GM21515 (cell line): ENCODE results near the gene ANP32A.
A peak's percentile ranks its signal among the peaks of the same experiment; 100 is the strongest.

Source experiments
- ATAC-seq: cut with Tn5 transposase; IDR thresholded peaks from one replicate; pipeline ENCODE4 v1.9.1; 2021; ENCODE audit not compliant: unreplicated experiment

Gene ANP32A

DNA sequence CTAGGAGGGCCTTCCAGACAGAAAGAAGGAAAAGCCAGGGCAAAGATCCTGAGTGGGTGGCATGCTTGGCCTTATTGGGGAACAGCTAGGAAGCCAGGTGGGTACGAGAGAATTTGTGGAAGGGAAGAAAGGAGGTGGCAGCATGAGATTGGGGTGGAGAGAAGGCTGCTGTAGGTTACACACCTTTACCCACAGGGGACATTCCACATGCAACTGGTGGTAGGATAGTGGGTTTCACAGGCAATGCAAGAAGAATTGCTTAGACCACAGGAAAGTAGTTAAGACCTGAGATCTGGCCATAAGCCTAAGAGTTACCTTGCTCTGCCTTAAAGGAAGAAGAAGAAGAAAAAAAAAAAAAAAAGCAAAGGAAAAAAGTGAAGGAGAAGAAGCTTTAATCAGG is 19.8 kb downstream of the ANP32A start:
- ATAC-seq = no peak

- ATAC-seq = no peak
Observed at GRCh38 chr15:68798346-68799094, 22.2 kb downstream of the ANP32A start.

DNA sequence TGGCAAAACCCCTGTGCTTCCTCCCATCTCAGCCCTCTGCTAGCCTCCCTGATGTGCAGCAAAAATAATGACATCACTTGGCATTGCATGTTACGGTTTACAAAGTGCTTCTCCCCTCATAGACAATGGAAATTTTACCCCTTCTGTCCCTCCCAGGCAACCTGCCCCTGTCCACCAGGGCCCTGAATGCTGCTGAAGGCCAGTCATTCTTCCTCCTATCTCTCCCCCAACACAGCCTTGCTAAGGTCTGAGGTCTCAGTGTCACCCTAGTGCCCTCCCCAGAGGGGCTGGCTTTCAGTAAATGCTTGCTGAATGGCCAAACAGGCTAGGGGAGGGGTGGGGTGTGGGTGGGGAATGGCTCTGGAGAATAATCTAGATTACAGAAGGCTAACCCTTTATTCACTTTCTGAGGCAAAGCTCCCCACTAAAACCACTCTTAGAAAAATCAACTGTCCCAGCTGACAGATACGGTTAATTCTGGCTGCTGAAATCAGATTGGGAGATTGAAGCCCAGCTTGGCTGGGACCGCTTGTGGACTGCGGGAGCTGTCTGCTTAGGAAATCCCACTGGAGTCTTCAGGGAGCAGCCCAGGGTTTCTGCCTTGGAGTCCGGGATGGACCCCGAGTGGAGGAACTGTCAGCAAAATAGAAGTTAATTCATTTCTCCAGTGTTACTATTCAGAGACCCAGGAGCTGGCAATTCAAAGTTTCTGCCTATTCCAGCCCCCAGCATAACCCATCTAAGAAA is 22.9 kb downstream of the ANP32A start:
- no peak for ATAC-seq

DNA sequence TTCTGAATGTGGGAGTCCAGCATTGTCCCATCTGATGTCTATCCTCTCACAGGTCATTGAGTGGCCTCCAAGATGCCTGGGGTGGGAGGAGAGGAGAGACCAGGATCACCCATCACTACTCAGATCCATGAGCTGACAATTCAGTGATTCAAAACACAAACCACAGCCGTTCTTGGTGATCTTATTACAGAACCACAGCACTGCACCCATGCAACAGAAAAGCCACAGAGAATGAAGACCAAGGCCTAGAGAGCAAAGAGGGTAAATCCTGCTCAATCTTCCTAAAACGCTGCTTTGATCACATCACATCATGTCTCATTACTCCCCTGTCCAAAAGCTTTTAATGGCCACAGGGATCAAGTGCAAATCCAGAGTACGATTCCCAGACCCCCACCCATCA is 23.5 kb downstream of the ANP32A start:
- ATAC-seq = peak; percentile 35

DNA sequence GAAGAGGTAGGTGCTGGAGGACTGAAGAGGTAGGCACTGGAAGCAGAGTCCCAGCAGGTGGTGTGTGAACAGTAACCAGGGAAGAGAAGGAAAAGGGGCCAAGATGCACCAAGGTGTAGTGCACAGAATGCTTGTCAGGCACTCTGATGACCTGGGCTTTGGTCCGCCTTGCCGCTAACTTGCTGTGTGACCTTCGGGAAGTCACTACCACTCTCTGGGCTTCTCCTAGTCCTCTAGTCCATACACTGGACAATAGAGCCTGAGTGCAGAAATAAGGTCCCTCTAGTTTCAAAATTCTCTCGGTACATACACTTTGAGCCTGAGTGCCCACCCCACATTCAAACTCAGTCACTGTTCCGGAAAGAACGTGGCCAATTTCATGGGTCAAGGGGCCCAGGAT is 24.1 kb downstream of the ANP32A start:
- no peak for ATAC-seq

- peak; percentile 52 for ATAC-seq
Observed at GRCh38 chr15:68795298-68795848, 25.3 kb downstream of the ANP32A start.

DNA sequence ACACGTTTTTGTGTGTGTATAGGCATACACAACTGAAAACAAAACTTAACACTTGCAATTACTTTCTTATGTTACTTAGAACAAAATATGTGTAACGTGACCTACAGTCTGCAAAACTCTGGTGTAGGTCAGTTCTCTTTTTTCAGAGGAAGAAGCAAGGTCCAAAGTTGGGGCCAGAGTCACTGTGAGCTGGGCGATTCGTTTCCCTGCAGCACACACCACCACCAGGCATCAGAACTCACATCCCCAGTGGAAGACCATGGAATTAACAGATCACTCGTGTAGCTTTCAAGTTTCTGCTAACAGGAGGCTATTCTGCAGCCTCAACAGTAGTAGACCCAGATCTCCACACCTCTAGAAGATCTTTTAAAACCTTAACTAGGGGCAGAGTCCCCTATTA is 25.8 kb downstream of the ANP32A start:
- no peak for ATAC-seq

GRCh38 chr15:68794307-68794706 is 26.4 kb downstream of the ANP32A start:
- ATAC-seq = no peak

DNA sequence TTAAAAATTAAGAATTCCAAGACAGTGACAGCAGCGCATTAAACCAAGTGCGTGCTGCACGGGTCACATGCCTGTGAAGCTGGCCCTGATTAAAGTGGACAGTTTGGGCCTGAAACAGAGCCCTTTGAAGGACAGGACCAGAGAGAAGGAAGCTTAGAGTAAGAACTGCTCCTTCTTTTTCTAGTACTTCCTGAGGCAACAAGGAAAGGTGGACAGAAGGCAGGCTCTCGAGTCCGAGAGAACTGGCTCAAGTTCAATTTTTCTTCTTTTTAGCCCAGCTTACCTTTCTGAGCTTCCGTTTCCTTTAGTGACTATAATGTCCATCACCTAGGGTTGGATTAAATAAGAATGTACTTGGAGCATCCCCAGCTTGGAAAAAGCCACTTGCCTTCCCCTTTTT is 26.9 kb downstream of the ANP32A start:
- no peak for ATAC-seq

DNA sequence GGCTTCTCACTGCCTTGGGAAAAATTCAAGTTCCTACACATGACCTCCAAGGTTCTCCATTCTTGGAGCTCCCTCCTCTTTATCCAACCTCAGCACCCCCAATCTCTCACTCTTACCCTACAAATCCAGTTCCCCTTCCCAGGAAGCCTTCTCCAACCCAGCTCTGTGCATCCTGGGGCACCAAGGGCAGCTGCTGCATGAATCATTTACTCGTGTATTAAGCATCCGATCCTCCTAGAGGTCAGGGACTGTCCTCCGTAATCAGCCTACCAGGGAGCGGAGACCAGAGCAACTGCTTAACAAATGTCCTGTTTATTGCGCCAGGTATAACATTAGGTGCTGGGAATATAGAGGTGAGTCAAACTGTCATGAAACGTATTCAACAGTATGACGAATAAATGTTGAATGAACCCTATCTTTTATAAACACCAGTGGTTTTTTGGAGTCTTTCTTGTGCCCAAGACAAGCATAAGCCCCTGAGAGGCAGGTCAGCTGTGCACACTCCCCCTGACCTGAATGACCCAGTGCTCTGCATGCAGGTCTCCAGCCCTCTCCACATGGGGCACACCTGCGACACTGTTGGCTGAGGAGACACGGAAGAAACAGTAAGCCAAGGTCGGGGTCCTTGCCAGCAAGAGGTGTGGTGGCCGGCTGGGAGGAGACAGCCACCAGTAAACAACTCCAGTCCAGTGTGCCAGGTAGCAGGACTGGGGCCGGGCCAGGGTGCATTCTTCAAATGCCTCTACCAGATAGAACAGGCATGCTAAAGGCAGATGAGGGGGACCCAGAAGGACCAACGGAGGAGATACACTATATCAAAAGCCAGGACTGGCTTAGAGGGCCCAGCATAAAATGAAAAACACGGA is 27.6 kb downstream of the ANP32A start:
- ATAC-seq = no peak

DNA sequence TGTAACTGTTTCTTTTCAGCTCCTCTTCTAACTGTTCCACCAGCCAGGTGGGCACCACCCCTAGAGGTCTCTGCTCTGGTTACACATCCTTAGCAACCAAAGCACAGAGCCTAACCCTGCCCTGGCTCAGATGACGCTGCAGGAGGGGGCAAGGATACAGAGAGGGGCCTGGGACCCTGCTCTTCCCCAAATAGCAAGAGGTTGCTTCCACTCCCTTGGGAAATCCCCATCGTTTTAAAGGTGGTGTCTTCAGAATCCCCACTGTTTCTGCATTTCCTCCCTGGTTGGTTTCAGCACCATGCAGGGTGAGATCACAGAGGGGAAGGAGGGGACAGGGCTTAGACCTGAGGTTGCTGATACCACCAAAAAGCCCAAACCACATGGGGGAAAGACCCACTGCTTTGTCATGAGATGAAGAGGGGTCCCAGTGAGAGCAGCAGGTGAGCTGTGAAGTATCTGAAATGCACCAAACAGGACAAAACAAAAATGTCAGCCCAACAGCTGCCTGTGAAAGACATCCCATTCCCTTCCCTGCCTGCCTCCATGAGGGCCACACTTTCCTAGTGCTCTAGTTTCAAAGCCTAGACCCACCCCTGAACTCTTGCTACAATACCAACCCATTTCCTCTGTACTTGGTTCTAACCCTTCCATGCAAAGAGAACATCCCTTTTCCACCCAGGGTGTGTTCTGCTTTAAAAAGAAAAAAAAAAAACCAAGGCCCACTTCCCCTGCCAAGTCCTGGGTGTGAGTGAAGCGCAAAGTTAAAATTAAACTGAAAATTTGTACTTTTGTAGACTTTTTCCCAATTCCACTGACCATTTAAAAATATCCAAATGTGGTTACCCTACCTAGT is 29.0 kb downstream of the ANP32A start:
- ATAC-seq = peak; percentile 51

DNA sequence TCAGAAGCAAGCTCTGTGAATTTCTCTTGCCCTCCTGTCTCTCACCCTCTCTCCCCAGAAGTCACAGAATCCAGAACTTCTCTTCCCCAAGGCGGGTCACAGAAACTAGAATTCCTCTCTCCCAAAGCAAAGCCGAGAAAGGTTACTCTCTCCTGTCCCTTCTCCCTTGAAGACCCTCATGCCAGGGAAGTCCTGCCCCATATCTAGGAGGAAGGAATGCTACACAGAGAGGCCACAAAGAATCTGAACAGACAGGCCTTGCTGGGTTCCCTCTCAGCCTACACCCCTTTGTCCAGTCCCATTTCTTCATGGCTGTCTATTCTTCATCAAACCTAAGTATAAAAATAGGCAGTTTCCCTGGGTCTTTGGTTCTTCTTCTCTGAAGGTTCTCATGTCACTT is 29.8 kb downstream of the ANP32A start:
- ATAC-seq = no peak

- no peak for ATAC-seq
Observed at GRCh38 chr15:68790242-68790575, 30.5 kb downstream of the ANP32A start.

GRCh38 chr15:68789534-68790241 is 31.0 kb downstream of the ANP32A start:
- no peak for ATAC-seq

GRCh38 chr15:68789091-68789490 is 31.6 kb downstream of the ANP32A start:
- no peak for ATAC-seq

DNA sequence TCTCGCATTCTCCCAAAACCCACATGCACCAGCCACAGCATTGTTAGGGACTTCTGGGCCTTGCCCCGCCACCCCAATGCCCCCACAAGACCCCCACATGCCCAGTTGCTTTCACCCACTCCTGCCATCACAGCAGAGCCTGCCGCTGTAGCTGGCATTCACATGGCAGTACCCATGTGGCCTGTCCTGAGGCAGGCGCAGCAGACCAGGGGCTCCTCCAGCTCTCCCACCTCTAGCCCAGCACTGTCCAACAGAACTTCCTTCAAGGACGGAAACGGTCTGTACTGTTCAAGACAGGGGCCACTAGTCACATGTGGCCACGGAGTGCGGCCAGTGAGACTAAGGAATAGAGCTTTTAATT is 32.5 kb downstream of the ANP32A start:
- ATAC-seq = no peak

DNA sequence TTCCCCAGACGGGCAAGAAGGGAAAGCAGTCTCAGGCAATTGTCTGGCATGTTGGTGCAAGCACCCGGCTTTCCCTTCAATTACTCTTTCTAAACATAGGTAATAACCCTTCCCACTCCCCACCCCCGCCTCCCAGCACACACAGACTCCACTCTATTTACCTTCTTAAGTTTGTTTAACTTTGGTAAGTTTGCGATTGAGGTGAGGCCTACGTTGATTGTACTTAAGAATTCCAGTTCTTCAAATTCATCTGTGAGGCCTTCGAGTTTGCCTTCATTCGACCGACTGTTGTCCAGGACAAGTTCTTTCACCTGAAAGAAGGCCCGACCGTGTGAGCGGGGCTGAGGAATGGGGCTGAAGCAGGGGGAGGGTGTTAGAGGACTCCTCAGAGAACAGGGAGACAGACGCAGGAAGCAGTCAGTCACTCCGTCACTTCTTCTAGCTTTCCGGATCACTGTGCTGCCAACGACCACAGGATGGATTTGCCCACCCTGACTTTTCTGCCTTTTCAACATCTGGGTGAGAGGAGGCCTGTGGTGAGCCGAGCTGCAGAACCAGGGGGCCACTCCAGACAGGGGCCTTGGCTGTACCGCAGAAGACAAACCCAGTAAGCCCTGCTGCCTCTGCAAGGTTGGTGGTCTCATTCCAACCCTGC is 33.0 kb downstream of the ANP32A start:
- no peak for ATAC-seq

- ATAC-seq = no peak
Observed at GRCh38 chr15:68786753-68787152, 33.9 kb downstream of the ANP32A start.

GRCh38 chr15:68785541-68785940 is 35.2 kb downstream of the ANP32A start:
- no peak for ATAC-seq
